H1 (cell line): Measurements from ENCODE around the gene QPCT. TPM values are rescaled to one million over a fixed set of nuclear protein-coding genes. Genes with fewer than 3 reads are reported as not detected.

Experiments
- CTCF ChIA-PET: fragments of 300-600 bp; sonication (Branson Sonifier 250); formaldehyde crosslinking; loops from one replicate; lab custom pipeline; 2021; ENCODE audit not compliant: partially characterized antibody; lab: Charles Lee
- POLR2A ChIA-PET: fragments of 300-600 bp; sonication (Branson Sonifier 250); formaldehyde crosslinking; loops from one replicate; lab custom pipeline; 2021; ENCODE audit warnings: inconsistent platforms; ENCODE audit not compliant: partially characterized antibody; lab: Charles Lee
- DNase-seq, 2 experiments: peaks; one replicate each; pipeline versions ENCODE4 v3.0.0 to v3.0.0-alpha.2; 2010 to 2022; ENCODE audit warnings: low spot score in 2 of 2, low read depth in 1 of 2, mixed read lengths in 1 of 2
- FAIRE-seq: peaks from 2 replicates; lab custom pipeline; 2011; peaks lifted over from hg19 to GRCh38; lab: Jason Lieb, UNC
- H2AFZ ChIP-seq: 2 replicates; pipeline ENCODE4 v1.8.1; 2012; ENCODE audit warnings: low read length, inconsistent platforms
- H2AK5ac ChIP-seq: 2 replicates; pipeline ENCODE4 v1.6.1; 2013; ENCODE audit warnings: low read depth, low read length
- H2BK120ac ChIP-seq: replicated peaks from 2 replicates; pipeline ENCODE3; 2013; ENCODE audit warnings: low read depth, low read length, inconsistent platforms
- H2BK12ac ChIP-seq: 2 replicates; pipeline ENCODE4 v1.6.1; 2013; ENCODE audit warnings: low read depth, low read length
- H2BK15ac ChIP-seq: 2 replicates; pipeline ENCODE4 v1.6.1; 2013; ENCODE audit warnings: low read length
- H2BK20ac ChIP-seq: 2 replicates; pipeline ENCODE4 v1.6.1; 2013; ENCODE audit warnings: low read length
- H2BK5ac ChIP-seq: 2 replicates; pipeline ENCODE4 v1.6.1; 2013; ENCODE audit warnings: low read depth, low read length
- H3K14ac ChIP-seq: 2 replicates; pipeline ENCODE4 v1.6.1; 2013; ENCODE audit warnings: inconsistent platforms; ENCODE audit not compliant: insufficient read length
- H3K18ac ChIP-seq: 2 replicates; pipeline ENCODE4 v1.6.1; 2013; ENCODE audit warnings: low read length; ENCODE audit errors: extremely low read depth
- H3K23ac ChIP-seq: 2 replicates; pipeline ENCODE4 v1.6.1; 2013; ENCODE audit warnings: inconsistent platforms; ENCODE audit not compliant: insufficient read length
- H3K23me2 ChIP-seq: 2 replicates; pipeline ENCODE4 v1.6.1; 2013; ENCODE audit warnings: low read depth, low read length
- H3K27ac ChIP-seq: 2 replicates; pipeline ENCODE4 v1.6.1; 2011; ENCODE audit warnings: low read depth, low read length, inconsistent platforms
- H3K27me3 ChIP-seq, 4 experiments: replicated peaks in 1 of 4; 1 replicate in 1 of 4; 2 replicates in 3 of 4; pipeline versions ENCODE4 v1.6.1 to v1.8.1; 2011 to 2013; ENCODE audit warnings: low read length in 3 of 4, mild to moderate bottlenecking in 3 of 4, inconsistent platforms in 2 of 4, mixed read lengths in 2 of 4, moderate library complexity in 1 of 4; ENCODE audit not compliant: control insufficient read depth in 3 of 4, insufficient read depth in 3 of 4; ENCODE audit errors: extremely low read depth in 1 of 4
- H3K36me3 ChIP-seq, 4 experiments: 2 replicates each; pipeline versions ENCODE4 v1.6.1 to v1.8.1; 2011 to 2013; ENCODE audit warnings: mild to moderate bottlenecking in 4 of 4, low read length in 3 of 4, moderate library complexity in 2 of 4, control low read depth in 1 of 4, inconsistent platforms in 1 of 4; ENCODE audit not compliant: insufficient read depth in 4 of 4, control insufficient read depth in 2 of 4
- H3K4ac ChIP-seq: replicated peaks from 2 replicates; pipeline ENCODE3; 2013; ENCODE audit warnings: low read length, low read depth, mixed read lengths, inconsistent platforms; ENCODE audit not compliant: insufficient read length
- H3K4me1 ChIP-seq, 4 experiments: replicated peaks in 1 of 4; 1 replicate in 1 of 4; 2 replicates in 3 of 4; pipeline versions ENCODE4 v1.6.1 to v1.8.1; 2011 to 2013; ENCODE audit warnings: low read length in 3 of 4, inconsistent platforms in 2 of 4, mixed read lengths in 1 of 4; ENCODE audit not compliant: insufficient read depth in 4 of 4, control insufficient read depth in 3 of 4
- H3K4me2 ChIP-seq, 2 experiments: 2 replicates each; pipeline versions ENCODE4 v1.6.1 to v1.8.1; 2011 to 2013; ENCODE audit warnings: low read depth in 2 of 2, low read length in 2 of 2, control low read depth in 1 of 2, inconsistent platforms in 1 of 2, mild to moderate bottlenecking in 1 of 2; ENCODE audit not compliant: insufficient read depth in 1 of 2
- H3K4me3 ChIP-seq, 4 experiments: fragments of 200-600, 300-600 bp in 1 of 4; sonication (generic), shearing (Covaris generic), sonication (Bioruptor Twin) in 1 of 4; 2 replicates each; pipeline versions ENCODE4 v1.5.1 to v1.8.1; 2011 to 2016; ENCODE audit warnings: low read length in 4 of 4, low read depth in 3 of 4, control low read depth in 2 of 4, inconsistent platforms in 2 of 4, mild to moderate bottlenecking in 2 of 4, mixed read lengths in 1 of 4, moderate library complexity in 1 of 4; ENCODE audit not compliant: insufficient read depth in 2 of 4; ENCODE audit errors: extremely low read depth in 1 of 4
- H3K56ac ChIP-seq: replicated peaks from 2 replicates; pipeline ENCODE3; 2013; ENCODE audit warnings: low read depth, mild to moderate bottlenecking, mixed read lengths, low read length, inconsistent platforms; ENCODE audit not compliant: insufficient read length
- H3K79me1 ChIP-seq: 2 replicates; pipeline ENCODE4 v1.6.1; 2013; ENCODE audit warnings: low read depth, low read length, control low read depth
- H3K79me2 ChIP-seq, 2 experiments: 2 replicates each; pipeline versions ENCODE4 v1.6.1 to v1.8.1; 2012 to 2013; ENCODE audit warnings: low read length in 2 of 2, mild to moderate bottlenecking in 2 of 2, inconsistent platforms in 1 of 2; ENCODE audit not compliant: insufficient read depth in 2 of 2, control insufficient read depth in 1 of 2
- H3K9ac ChIP-seq, 4 experiments: replicated peaks in 1 of 4; 1 replicate in 1 of 4; 2 replicates in 3 of 4; pipeline versions ENCODE4 v1.6.1 to v1.8.1; 2011 to 2013; ENCODE audit warnings: low read depth in 3 of 4, low read length in 3 of 4, control low read depth in 2 of 4, mild to moderate bottlenecking in 2 of 4, moderate library complexity in 2 of 4, inconsistent platforms in 1 of 4; ENCODE audit errors: extremely low read depth in 1 of 4
- H3K9me3 ChIP-seq, 2 experiments: 2 replicates each; pipeline versions ENCODE4 v1.6.1 to v1.8.1; 2012 to 2013; ENCODE audit warnings: mild to moderate bottlenecking in 2 of 2, moderate library complexity in 2 of 2, control low read depth in 1 of 2, inconsistent platforms in 1 of 2, low read depth in 1 of 2, low read length in 1 of 2, mixed read lengths in 1 of 2; ENCODE audit not compliant: insufficient read depth in 2 of 2
- H4K20me1 ChIP-seq, 2 experiments: replicated peaks in 1 of 2; 2 replicates each; pipeline versions ENCODE3 to v1.8.1; 2011 to 2013; ENCODE audit warnings: inconsistent platforms in 2 of 2, low read length in 2 of 2, mild to moderate bottlenecking in 1 of 2; ENCODE audit not compliant: insufficient read depth in 2 of 2, control insufficient read depth in 1 of 2
- H4K5ac ChIP-seq: 2 replicates; pipeline ENCODE4 v1.6.1; 2013; ENCODE audit warnings: low read length, low read depth, mixed read lengths, inconsistent platforms; ENCODE audit not compliant: insufficient read length
- H4K8ac ChIP-seq: 2 replicates; pipeline ENCODE4 v1.8.0; 2013; ENCODE audit warnings: mild to moderate bottlenecking, moderate library complexity, low read length, inconsistent platforms; ENCODE audit not compliant: insufficient read depth; ENCODE audit errors: extremely low read depth
- H4K91ac ChIP-seq: replicated peaks from 2 replicates; pipeline ENCODE3; 2013; ENCODE audit warnings: low read length, mixed read lengths, inconsistent platforms; ENCODE audit not compliant: insufficient read length
- BACH1 ChIP-seq: IDR thresholded peaks from 2 replicates; pipeline ENCODE4 v1.6.1; 2012; ENCODE audit warnings: low read length, improper control_type of control experiment
- BRCA1 ChIP-seq: IDR thresholded peaks from 2 replicates; pipeline ENCODE4 v1.6.1; 2012; ENCODE audit warnings: low read depth, low read length, improper control_type of control experiment
- CBX8 ChIP-seq: fragments of 300-800, 300-1000 bp; sonication (generic); IDR thresholded peaks from 2 replicates; pipeline ENCODE4 v1.7.1; 2016; ENCODE audit warnings: low read depth, low read length, borderline replicate concordance
- CTBP2 ChIP-seq: IDR thresholded peaks from 2 replicates; pipeline ENCODE4 v1.7.0; 2011; ENCODE audit warnings: borderline replicate concordance, mild to moderate bottlenecking, moderate library complexity, mixed read lengths, low read length; ENCODE audit not compliant: insufficient read depth, insufficient read length
- E2F6 ChIP-seq: IDR thresholded peaks from 2 replicates; pipeline ENCODE4 v1.6.1; 2012; ENCODE audit warnings: inconsistent platforms
- FOSL1 ChIP-seq: IDR thresholded peaks from 2 replicates; pipeline ENCODE4 v1.6.1; 2011; ENCODE audit warnings: mild to moderate bottlenecking, low read depth, low read length, moderate library complexity; ENCODE audit not compliant: insufficient read depth
- HDAC2 ChIP-seq, 2 experiments: fragments of 300-600 bp in 1 of 2; sonication (generic) in 1 of 2; IDR thresholded peaks; 2 replicates each; pipeline ENCODE4 v1.6.1; 2011 to 2012; ENCODE audit warnings: low read depth in 2 of 2, low read length in 2 of 2, mild to moderate bottlenecking in 2 of 2, moderate library complexity in 2 of 2, borderline replicate concordance in 1 of 2, inconsistent platforms in 1 of 2
- KDM4A ChIP-seq: IDR thresholded peaks from one replicate; pipeline ENCODE4 v1.7.1; 2012; ENCODE audit warnings: low read depth, mild to moderate bottlenecking, moderate library complexity, low read length, inconsistent platforms; ENCODE audit not compliant: severe bottlenecking
- POU5F1 ChIP-seq: IDR thresholded peaks from 2 replicates; pipeline ENCODE4 v1.6.1; 2011; ENCODE audit warnings: low read depth, mild to moderate bottlenecking, low read length, moderate library complexity
- RFX5 ChIP-seq: IDR thresholded peaks from 2 replicates; pipeline ENCODE4 v1.6.1; 2011; ENCODE audit warnings: low read depth, low read length, improper control_type of control experiment, borderline replicate concordance
- SAP30 ChIP-seq: fragments of 300-600 bp; sonication (generic); IDR thresholded peaks from 2 replicates; pipeline ENCODE4 v1.7.1; 2012; ENCODE audit warnings: low read length, moderate library complexity, mild to moderate bottlenecking, inconsistent platforms; ENCODE audit not compliant: insufficient read depth, insufficient replicate concordance
- SIRT6 ChIP-seq: IDR thresholded peaks from one replicate; pipeline ENCODE4 v1.7.1; 2012; ENCODE audit warnings: low read length, inconsistent platforms
- TEAD4 ChIP-seq: IDR thresholded peaks from 2 replicates; pipeline ENCODE4 v1.6.1; 2012; ENCODE audit warnings: low read depth, low read length, inconsistent platforms, mixed read lengths
- YY1 ChIP-seq: IDR thresholded peaks from 2 replicates; pipeline ENCODE4 v1.6.1; 2011; ENCODE audit warnings: low read depth, mild to moderate bottlenecking, low read length
- WGBS, 2 experiments: shearing (Covaris generic) in 1 of 2; methylation state at CpG; one replicate each; pipeline versions ENCODE4 v1.1.6 to v1.1.7; 2013 to 2015; ENCODE audit warnings: low lambda C conversion rate in 2 of 2, mixed read lengths in 2 of 2, inconsistent platforms in 1 of 2, low coverage in 1 of 2, missing lambda C conversion rate in 1 of 2; ENCODE audit not compliant: insufficient replicate concordance in 2 of 2, insufficient coverage in 1 of 2, insufficient read length in 1 of 2; ENCODE audit errors: extremely low coverage in 1 of 2, missing lambda C conversion rate in 1 of 2; 5-methylcytosine and 5-hydroxymethylcytosine counted together
- polyA plus RNA-seq, 7 experiments: library from polyadenylated mRNA; depleted of rRNA in 3 of 7; stranded (reverse) in 5 of 7; unstranded in 2 of 7; fragments of >200 nt in 5 of 7; fragments of 200-250 nt in 2 of 7; gene quantifications; 1 replicate in 5 of 7; 2 replicates in 1 of 7; 4 replicates in 1 of 7; pipeline versions ENCODE4 v1.2.1 to v1.2.3, GENCODE V29; 2011 to 2013; ENCODE audit warnings: missing spikeins in 2 of 7, mixed read lengths in 2 of 7
- total RNA-seq: library from RNA; stranded (reverse); fragmentation: NEBNext Ultra II Directional; extraction: Animal tissue kit (Norgen Biotek cat#: 25700); gene quantifications from 2 replicates; pipeline ENCODE4 v1.2.1, GENCODE V29; 2021

Gene QPCT
- total and polyA plus RNA-seq, 2 of the 8 experiments (the other 6 are each of a cell fraction or from before 2014, with no cell fraction given), result 4.0 to 4.3 TPM

DNA sequence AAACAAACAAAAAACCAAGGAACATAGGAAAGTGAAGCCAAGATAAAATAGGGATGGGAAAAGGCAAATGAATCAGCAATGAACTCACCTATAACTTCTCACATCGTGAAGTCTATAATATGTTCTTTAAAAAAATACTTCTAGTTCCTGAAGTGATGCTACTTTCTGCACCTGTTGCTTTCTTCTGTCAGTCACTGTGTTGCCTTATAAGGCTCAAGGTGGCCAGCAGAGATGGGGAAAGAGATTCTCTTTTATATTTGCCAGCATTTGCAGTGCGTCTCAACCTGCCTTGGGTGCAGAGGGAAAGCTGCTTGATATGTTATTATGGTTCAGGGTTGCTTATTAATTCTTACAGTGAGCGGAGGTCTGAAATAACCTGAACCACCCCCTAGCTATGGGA is 14.0 kb downstream of the QPCT start:
- Histone ChIP-seq H3K9me3 (no peaks in the 10 kb centered on the region), H2BK120ac (no peak overlapping the region), H4K20me1 (no peaks in the 10 kb centered on the region), H3K56ac (no peak overlapping the region), H3K27me3 (no peaks in the 10 kb centered on the region), H3K4me2 (no peak overlapping the region), H3K79me1 (no peaks in the 10 kb centered on the region), H3K4me1 (no peaks in the 10 kb centered on the region), H3K4ac (no peak overlapping the region), H3K4me3 (no peak overlapping the region), H4K91ac (no peak overlapping the region), H3K18ac (no peak overlapping the region), H3K23ac (no peak overlapping the region), H3K23me2 (no peaks in the 10 kb centered on the region), H2BK5ac (no peak overlapping the region), H3K79me2 (no peaks in the 10 kb centered on the region), H2BK15ac (no peak overlapping the region), H2AFZ (no peak overlapping the region), H2AK5ac (no peak overlapping the region), H4K8ac (no peak overlapping the region), H3K36me3 (no peaks in the 10 kb centered on the region), H3K14ac (no peak overlapping the region), H4K5ac (no peak overlapping the region), H3K27ac (no peak overlapping the region), H2BK12ac (no peak overlapping the region), H3K9ac (no peak overlapping the region), H2BK20ac (no peak overlapping the region)
- CTCF ChIA-PET, result interaction anchor here (0.9 to 1.5 kb wide), 3 partner anchors 11 to 85 kb away, joined by 3 to 4 read pairs (median 3); no protein-coding TSS in a partner anchor
- POLR2A ChIA-PET, result interaction anchor here (0.5 kb wide), 1 partner anchor 527 kb away, joined by 3 read pairs; no protein-coding TSS in a partner anchor
- FAIRE-seq (no peak), DNase-seq (no peak)
- 89% methylated on average over 3 of the region's 3 CpGs; no CpG with 5 or more reads in 1 of the 2 experiments for WGBS, 2 experiments
- TF ChIP-seq E2F6, result no peak
- TF ChIP-seq CTBP2, result no peak
- no peak for TF ChIP-seq BACH1
- no peak for TF ChIP-seq TEAD4
- no peak for TF ChIP-seq CBX8
- TF ChIP-seq SIRT6, result no peak
- TF ChIP-seq YY1, result no peak
- no peak for TF ChIP-seq RFX5
- TF ChIP-seq POU5F1, result no peak
- no peak for TF ChIP-seq BRCA1
- TF ChIP-seq SAP30, result no peak
- TF ChIP-seq FOSL1, result no peak
- no peak for TF ChIP-seq KDM4A
- no peak for TF ChIP-seq HDAC2 (IDR thresholded peaks at IDR 0.05; ENCODE audit: borderline replicate concordance in 1 of 2, low read depth in 2 of 2, low read length in 2 of 2)
